ENCODE data around the gene ADAM12.
A peak's percentile ranks its signal among the peaks of the same experiment; 100 is the strongest.

ADAM12 gene

GRCh38 chr10:126321440-126321839 lies 66.8 kb downstream of the ADAM12 start:
- TF ChIP-seq CTCF (IDR thresholded peaks at IDR 0.05; ENCODE audit: low read length, missing control alignments), result no peak
- H3K4me3 ChIP-seq (replicated peaks; ENCODE audit: low read depth, low read length), result no peak overlapping the region
- DNase-seq (ENCODE audit: low read depth), result peak; percentile 58

DNA sequence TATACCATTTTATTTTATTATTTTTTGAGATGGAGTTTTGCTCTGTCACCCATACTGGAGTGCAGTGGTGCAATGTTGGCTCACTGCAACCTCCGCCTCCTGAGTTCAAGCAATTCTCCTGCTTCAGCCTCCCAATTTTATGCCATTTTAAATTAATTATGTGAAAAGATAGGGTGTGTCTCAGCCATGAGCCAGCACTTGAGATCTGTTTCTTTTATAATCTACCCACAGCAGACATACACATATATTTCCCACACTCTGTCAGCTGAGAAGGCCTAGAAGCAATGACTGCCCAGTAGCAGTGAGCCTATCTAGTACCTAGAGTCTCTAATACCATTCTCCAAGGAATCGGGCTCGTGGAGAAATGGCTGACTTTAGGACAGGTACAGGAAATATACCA lies 70.5 kb downstream of the ADAM12 start:
- no peak for TF ChIP-seq CTCF (IDR thresholded peaks at IDR 0.05; ENCODE audit: low read length, missing control alignments)
- DNase-seq (ENCODE audit: low read depth), result no peak
- H3K4me3 ChIP-seq (replicated peaks; ENCODE audit: low read depth, low read length), result no peak overlapping the region

- no peak for TF ChIP-seq CTCF (IDR thresholded peaks at IDR 0.05; ENCODE audit: low read length, missing control alignments)
- H3K4me3 ChIP-seq (replicated peaks; ENCODE audit: low read depth, low read length), result no peak overlapping the region
- DNase-seq (ENCODE audit: low read depth), result peak; percentile 81
These were observed 72.6 kb downstream of the ADAM12 start for GRCh38 chr10:126315494-126316177.

DNA sequence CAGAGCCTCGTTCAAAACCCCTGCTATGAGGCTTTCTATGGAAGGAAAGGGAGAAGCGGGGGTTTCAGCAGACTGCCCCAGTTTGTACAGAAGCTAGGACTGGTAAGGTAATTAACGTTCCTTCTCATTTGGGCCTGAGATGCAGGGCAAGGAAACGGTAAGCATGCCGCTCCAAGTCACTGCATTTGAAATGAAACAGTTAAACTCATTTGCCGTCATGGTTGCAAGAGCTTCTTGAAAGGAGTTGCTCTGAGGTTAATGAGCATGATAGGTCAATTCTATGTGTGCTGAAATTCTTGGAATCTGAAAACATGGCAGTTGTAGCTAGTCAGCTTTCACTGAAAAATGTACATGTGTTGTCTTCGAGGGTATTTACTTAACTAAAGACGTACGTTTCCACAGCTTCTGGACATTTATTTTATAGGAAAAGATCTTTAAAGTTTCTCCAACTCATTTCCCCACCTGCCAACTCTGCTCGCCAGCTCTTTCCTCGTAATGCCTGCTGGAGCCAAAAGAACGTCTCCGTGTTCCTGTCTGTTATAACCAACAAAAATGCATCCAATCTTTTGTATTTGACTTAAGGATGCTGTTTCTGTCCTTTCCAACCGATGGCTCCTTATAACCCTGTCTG lies 73.3 kb downstream of the ADAM12 start:
- no peak for DNase-seq (ENCODE audit: low read depth)
- no peak overlapping the region for H3K4me3 ChIP-seq (replicated peaks; ENCODE audit: low read depth, low read length)
- TF ChIP-seq CTCF (IDR thresholded peaks at IDR 0.05; ENCODE audit: low read length, missing control alignments), result no peak

DNA sequence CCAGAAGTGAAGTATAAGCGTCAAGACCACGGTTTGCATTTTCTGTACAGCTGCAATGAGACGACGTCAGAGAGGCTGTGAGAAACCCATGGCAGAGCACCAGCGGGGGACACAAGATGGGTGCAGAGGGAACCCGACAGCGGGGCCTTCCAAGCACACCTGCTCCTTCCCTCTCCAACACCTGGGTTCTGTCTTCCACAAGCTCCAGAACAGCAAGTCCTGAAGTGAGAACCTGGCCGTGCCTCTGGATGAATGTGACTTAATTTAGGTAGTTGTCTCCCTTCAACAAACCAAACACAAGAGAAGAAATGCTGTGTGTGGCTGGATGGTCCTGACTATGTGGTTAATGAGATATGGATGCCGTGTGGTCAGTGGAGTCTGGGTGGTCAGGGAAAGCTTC lies 76.1 kb downstream of the ADAM12 start:
- TF ChIP-seq CTCF (IDR thresholded peaks at IDR 0.05; ENCODE audit: low read length, missing control alignments), result no peak
- no peak for DNase-seq (ENCODE audit: low read depth)
- H3K4me3 ChIP-seq (replicated peaks; ENCODE audit: low read depth, low read length), result no peak overlapping the region

DNA sequence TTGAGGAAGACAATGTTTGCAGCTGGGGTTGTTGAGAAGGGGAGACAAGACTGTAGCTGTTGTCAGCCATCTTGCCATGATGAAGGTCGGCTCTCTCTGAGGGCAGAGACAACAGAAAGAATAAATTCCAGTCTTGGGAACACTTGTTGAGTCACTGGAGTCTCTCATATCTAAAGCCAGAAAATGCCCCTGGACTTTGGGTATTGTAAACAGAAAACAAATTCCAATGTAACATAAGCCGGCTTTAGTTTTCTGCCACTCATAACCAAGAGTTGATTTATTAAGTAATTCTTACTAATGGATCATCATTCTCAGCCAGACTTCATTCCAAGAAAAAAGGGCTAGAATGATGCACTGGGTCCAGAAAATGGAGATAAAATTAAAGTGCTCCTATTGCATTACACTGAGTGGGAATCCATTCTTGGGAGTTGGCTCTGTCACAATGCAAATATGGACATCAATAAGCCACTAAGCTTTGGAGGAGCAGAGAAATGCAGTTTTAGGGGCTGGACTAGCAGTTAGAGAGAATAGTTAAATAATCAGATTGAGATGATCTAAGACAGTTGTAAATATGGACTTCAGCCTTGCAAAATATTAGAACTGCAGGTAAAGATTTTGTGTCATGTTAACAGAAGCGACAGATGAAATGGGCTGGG lies 78.9 kb downstream of the ADAM12 start:
- H3K4me3 ChIP-seq (replicated peaks; ENCODE audit: low read depth, low read length), result no peak overlapping the region
- DNase-seq (ENCODE audit: low read depth), result no peak
- TF ChIP-seq CTCF (IDR thresholded peaks at IDR 0.05; ENCODE audit: low read length, missing control alignments), result no peak
